Activated naive CD8-positive, alpha-beta T cell (primary cell): ENCODE data around the gene UVRAG.
"Not testable (repeated sequence)": the region's sequence is repeated elsewhere in the genome, so short reads cannot be mapped to it uniquely, and the experiment has no call there.

Experiments
- H3K27ac Mint-ChIP-seq: one replicate; pipeline ENCODE4 v1.8.0; 2021; ENCODE audit warnings: mixed read lengths
- H3K27me3 Mint-ChIP-seq: one replicate; pipeline ENCODE4 v1.8.0; 2021; ENCODE audit warnings: mixed read lengths
- H3K36me3 Mint-ChIP-seq: one replicate; pipeline ENCODE4 v1.8.0; 2021; ENCODE audit warnings: mixed read lengths
- H3K4me1 Mint-ChIP-seq: one replicate; pipeline ENCODE4 v1.8.0; 2021; ENCODE audit warnings: low read depth, mixed read lengths
- H3K4me3 Mint-ChIP-seq: one replicate; pipeline ENCODE4 v1.8.0; 2021; ENCODE audit warnings: mild to moderate bottlenecking, mixed read lengths
- H3K9me3 Mint-ChIP-seq: one replicate; pipeline ENCODE4 v1.8.0; 2021; ENCODE audit warnings: low read depth, mixed read lengths

UVRAG gene

GRCh38 chr11:75979479-75980027 is 164.5 kb downstream of the UVRAG start:
- H3K36me3 Mint-ChIP-seq, result peaks cover 21% of the 10 kb centered on the region
- not testable (repeated sequence) for H3K27me3 Mint-ChIP-seq, H3K4me3 Mint-ChIP-seq, H3K27ac Mint-ChIP-seq, H3K9me3 Mint-ChIP-seq
- peaks cover 23% of the 10 kb centered on the region for H3K4me1 Mint-ChIP-seq

DNA sequence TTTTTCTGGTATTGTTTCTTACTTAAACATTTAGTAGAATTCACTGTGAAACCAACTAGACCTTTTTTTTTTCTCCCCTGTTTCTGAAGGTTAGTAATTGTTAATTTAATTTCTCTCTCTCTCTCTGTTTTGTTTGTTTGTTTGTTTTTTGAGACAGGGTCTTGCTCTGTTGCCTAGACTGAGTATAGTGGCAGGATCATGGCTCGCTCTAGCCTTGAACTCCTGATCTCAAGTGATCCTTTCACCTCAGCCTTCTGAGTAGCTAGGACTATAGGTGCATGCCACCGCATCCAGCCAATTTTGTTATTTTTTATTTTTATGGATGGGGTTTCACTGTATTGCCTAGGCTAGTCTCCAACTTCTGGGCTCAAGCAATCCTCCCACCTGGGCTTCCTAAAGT is 165.0 kb downstream of the UVRAG start:
- H3K4me3 Mint-ChIP-seq, result no peak overlapping the region
- H3K9me3 Mint-ChIP-seq, result no peaks in the 10 kb centered on the region
- H3K36me3 Mint-ChIP-seq, result peaks cover 22% of the 10 kb centered on the region
- peaks cover 23% of the 10 kb centered on the region for H3K4me1 Mint-ChIP-seq
- H3K27me3 Mint-ChIP-seq, result no peaks in the 10 kb centered on the region
- peak overlapping the region; percentile 13 for H3K27ac Mint-ChIP-seq

DNA sequence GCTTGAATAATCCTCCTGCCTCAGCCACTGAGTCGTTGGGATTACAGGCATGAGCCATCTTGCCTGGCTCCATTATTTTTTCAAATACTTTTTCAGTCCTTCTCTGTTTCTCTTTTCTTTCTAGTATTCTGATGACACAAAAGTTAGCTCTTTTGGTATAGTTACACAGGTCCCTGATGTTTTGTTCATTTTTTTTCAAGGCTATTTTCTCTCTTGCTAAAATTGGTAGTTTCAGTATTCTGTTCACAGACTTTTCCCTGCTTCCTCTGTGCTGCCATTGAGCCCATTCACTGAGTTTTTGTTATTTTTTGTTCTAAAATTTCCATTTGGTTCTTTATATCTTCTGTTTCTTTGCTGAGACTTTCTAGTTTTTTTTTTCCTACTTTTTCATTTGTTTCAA is 166.5 kb downstream of the UVRAG start:
- peaks cover 18% of the 10 kb centered on the region for H3K4me1 Mint-ChIP-seq
- H3K36me3 Mint-ChIP-seq, result peaks cover 22% of the 10 kb centered on the region
- no peaks in the 10 kb centered on the region for H3K27me3 Mint-ChIP-seq
- H3K9me3 Mint-ChIP-seq, result no peaks in the 10 kb centered on the region
- H3K4me3 Mint-ChIP-seq, result no peak overlapping the region
- no peak overlapping the region for H3K27ac Mint-ChIP-seq

GRCh38 chr11:75982309-75982708 is 167.3 kb downstream of the UVRAG start:
- Mint-ChIP-seq H3K27ac (no peak overlapping the region), H3K27me3 (no peaks in the 10 kb centered on the region), H3K4me3 (no peak overlapping the region), H3K4me1 (peaks cover 16% of the 10 kb centered on the region), H3K36me3 (peaks cover 26% of the 10 kb centered on the region), H3K9me3 (no peaks in the 10 kb centered on the region)

- Mint-ChIP-seq H3K4me3 (no peak overlapping the region), H3K9me3 (no peaks in the 10 kb centered on the region), H3K27ac (no peak overlapping the region), H3K4me1 (peaks cover 9% of the 10 kb centered on the region), H3K36me3 (peaks cover 27% of the 10 kb centered on the region), H3K27me3 (no peaks in the 10 kb centered on the region)
Measured at GRCh38 chr11:75986966-75987365, 172.0 kb downstream of the UVRAG start.

GRCh38 chr11:75993126-75993525 is 178.1 kb downstream of the UVRAG start:
- no peaks in the 10 kb centered on the region for H3K27me3 Mint-ChIP-seq
- H3K36me3 Mint-ChIP-seq, result peaks cover 24% of the 10 kb centered on the region
- H3K4me3 Mint-ChIP-seq, result no peak overlapping the region
- peaks cover 9% of the 10 kb centered on the region for H3K4me1 Mint-ChIP-seq
- no peaks in the 10 kb centered on the region for H3K9me3 Mint-ChIP-seq
- H3K27ac Mint-ChIP-seq, result no peak overlapping the region

GRCh38 chr11:75994616-75995015 is 179.6 kb downstream of the UVRAG start:
- Mint-ChIP-seq H3K27me3 (no peaks in the 10 kb centered on the region), H3K4me3 (no peak overlapping the region), H3K9me3 (no peaks in the 10 kb centered on the region), H3K27ac (no peak overlapping the region), H3K36me3 (peaks cover 21% of the 10 kb centered on the region), H3K4me1 (peaks cover 4% of the 10 kb centered on the region)

DNA sequence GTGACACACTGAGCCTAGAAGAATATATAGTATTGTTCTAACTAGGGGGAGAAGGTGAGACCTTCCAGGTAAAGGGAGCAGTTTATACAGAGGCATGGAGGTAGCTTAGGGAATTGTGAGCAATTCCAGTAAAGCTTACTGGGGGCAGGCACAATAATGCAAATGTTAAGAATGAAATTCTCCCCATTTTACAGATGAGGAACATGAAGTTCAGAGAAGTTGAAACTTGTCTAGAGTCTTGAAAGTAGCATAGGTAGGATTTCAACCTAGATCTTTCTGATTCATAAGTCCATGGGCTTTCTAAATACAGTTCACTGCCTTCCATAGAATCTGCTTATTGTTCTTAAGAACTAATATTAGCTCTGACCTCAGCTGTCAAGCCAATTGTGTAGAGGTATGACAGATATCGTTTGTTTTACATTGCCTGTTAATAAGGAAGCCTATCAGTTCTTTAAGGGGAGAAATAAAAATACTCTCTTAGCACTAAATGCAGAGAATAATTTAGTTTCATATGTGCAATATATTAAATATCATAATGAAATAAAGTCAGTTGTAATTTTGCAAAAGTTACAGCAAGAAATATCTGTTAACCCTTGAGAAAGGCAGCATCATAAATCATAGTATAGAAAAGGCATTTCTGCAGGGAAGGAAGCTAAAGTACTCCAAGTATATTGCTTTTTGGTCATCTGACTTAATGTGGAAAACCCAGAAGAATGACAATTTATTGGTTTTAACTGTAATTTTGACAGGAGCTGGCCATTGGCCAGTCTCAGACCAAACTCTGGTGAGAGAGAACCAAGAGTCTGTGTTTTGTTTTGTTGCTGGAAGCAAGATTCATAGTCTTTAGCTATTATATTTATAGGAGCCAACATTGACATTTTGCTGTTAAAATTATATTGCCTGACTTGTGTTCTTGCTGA is 181.8 kb downstream of the UVRAG start:
- Mint-ChIP-seq H3K27ac (no peak overlapping the region), H3K27me3 (no peaks in the 10 kb centered on the region), H3K4me1 (no peaks in the 10 kb centered on the region), H3K9me3 (peaks cover 12% of the 10 kb centered on the region), H3K4me3 (no peak overlapping the region), H3K36me3 (peaks cover 34% of the 10 kb centered on the region)

DNA sequence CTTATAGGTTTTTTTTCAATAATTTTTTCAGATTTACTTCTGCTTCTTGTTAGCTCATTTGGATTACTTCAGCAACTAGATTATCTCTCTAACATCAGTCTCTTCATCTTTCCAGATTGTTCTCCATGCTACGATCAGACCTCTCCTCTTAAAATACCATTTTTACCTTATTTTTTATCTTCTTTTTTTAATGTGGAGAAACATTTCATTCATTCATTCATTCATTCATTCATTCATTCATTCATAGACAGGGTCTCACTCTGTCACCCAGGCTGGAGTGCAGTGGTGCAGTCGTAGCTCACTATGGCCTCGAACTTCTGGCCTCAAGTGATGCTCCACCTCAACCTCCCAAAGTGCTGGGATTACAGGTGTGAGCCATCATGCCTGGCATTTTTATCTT is 189.4 kb downstream of the UVRAG start:
- H3K9me3 Mint-ChIP-seq, result peaks cover 12% of the 10 kb centered on the region
- H3K4me1 Mint-ChIP-seq, result no peaks in the 10 kb centered on the region
- no peaks in the 10 kb centered on the region for H3K27me3 Mint-ChIP-seq
- H3K4me3 Mint-ChIP-seq, result no peak overlapping the region
- peaks cover 42% of the 10 kb centered on the region for H3K36me3 Mint-ChIP-seq
- no peak overlapping the region for H3K27ac Mint-ChIP-seq

DNA sequence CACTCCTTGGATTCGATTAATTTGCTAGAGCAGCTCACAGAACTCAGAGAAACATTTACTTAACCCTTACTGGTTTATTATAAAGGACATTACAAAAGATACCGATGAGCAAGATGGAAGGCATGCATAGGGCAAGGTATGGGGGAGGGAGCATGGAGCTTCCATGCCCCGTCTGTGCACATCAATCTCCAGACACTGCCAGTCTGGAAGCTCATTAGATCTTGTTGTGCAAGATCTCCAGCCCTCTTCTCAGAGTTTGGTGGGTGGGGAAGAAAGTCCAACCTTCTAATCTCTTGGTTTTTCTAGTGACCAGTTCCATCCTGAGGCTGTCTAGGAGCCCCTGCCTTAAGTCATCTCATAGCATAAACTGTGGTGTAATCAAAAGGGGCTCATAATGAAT is 190.7 kb downstream of the UVRAG start:
- Mint-ChIP-seq H3K9me3 (peaks cover 9% of the 10 kb centered on the region), H3K36me3 (peaks cover 45% of the 10 kb centered on the region), H3K4me3 (no peak overlapping the region), H3K27me3 (no peaks in the 10 kb centered on the region), H3K27ac (no peak overlapping the region), H3K4me1 (no peaks in the 10 kb centered on the region)

DNA sequence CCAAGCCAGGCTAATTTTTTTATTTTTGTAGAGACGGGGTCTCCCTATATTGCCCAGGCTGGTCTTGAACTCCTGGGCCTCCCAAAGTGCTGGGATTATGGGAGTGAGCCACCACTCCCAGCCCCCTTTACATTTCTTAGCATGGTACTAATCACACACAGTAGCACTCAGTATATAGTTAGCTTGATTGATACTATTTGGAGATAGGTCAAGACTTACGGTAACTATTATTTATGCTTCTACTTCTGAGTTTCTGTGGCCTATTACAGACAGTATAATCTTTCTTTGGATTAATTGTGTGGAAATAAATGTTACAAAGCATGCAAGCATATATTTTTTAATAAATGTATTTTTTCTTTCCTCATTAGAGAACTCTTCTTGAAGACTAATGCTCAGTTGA is 192.2 kb downstream of the UVRAG start:
- H3K36me3 Mint-ChIP-seq, result peaks cover 42% of the 10 kb centered on the region
- no peaks in the 10 kb centered on the region for H3K27me3 Mint-ChIP-seq
- no peaks in the 10 kb centered on the region for H3K9me3 Mint-ChIP-seq
- no peak overlapping the region for H3K4me3 Mint-ChIP-seq
- H3K4me1 Mint-ChIP-seq, result no peaks in the 10 kb centered on the region
- no peak overlapping the region for H3K27ac Mint-ChIP-seq

DNA sequence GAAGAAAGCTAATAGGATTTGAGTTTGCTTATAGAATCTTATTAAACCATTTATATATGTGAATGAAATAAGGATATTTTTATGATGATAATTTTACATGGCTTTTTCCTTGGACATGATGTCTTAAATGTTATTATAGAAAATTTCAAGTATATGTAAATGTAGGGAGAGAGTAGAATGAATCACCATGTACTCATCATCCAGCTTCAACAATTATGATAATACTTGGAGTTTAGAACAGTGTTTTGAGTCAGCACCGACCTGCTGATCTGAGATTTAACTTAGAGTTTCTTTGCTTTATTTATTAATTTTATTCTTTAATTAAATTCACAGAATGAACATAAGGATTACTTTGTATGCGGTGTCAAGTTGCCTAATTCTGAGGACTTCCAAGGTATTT is 193.5 kb downstream of the UVRAG start:
- H3K4me1 Mint-ChIP-seq, result no peaks in the 10 kb centered on the region
- no peaks in the 10 kb centered on the region for H3K9me3 Mint-ChIP-seq
- H3K27ac Mint-ChIP-seq, result no peak overlapping the region
- H3K27me3 Mint-ChIP-seq, result no peaks in the 10 kb centered on the region
- no peak overlapping the region for H3K4me3 Mint-ChIP-seq
- peaks cover 43% of the 10 kb centered on the region for H3K36me3 Mint-ChIP-seq

- Mint-ChIP-seq H3K4me1 (no peaks in the 10 kb centered on the region), H3K36me3 (peaks cover 38% of the 10 kb centered on the region)
Measured at GRCh38 chr11:76010051-76010450, 195.0 kb downstream of the UVRAG start.

GRCh38 chr11:76013526-76013925 is 198.5 kb downstream of the UVRAG start:
- H3K36me3 Mint-ChIP-seq, result peaks cover 56% of the 10 kb centered on the region
- H3K27me3 Mint-ChIP-seq, result no peaks in the 10 kb centered on the region
- H3K27ac Mint-ChIP-seq, result no peak overlapping the region
- H3K4me3 Mint-ChIP-seq, result no peak overlapping the region
- peaks cover 1% of the 10 kb centered on the region for H3K4me1 Mint-ChIP-seq
- peaks cover 15% of the 10 kb centered on the region for H3K9me3 Mint-ChIP-seq

More at GRCh38 chr11:76010051-76010450, 195.0 kb downstream of the UVRAG start:
- H3K27me3 Mint-ChIP-seq, result no peaks in the 10 kb centered on the region
- H3K4me3 Mint-ChIP-seq, result no peak overlapping the region
- H3K9me3 Mint-ChIP-seq, result no peaks in the 10 kb centered on the region
- no peak overlapping the region for H3K27ac Mint-ChIP-seq

GRCh38 chr11:76023236-76024068 is 208.4 kb downstream of the UVRAG start:
- Mint-ChIP-seq H3K4me3 (no peak overlapping the region), H3K9me3 (peaks cover 3% of the 10 kb centered on the region), H3K27me3 (no peaks in the 10 kb centered on the region), H3K36me3 (peaks cover 44% of the 10 kb centered on the region), H3K27ac (no peak overlapping the region), H3K4me1 (peaks cover 2% of the 10 kb centered on the region)
